Ovary (tissue), 3 donors: ENCODE results near the gene PCBP3.

Source experiments
- CTCF ChIP-seq, 3 donors: fragments of 450-650 bp in 2 of 3; fragments of 200-600 bp in 1 of 3; IDR thresholded peaks; one replicate each; pipeline versions ENCODE4 v1.5.1 to v1.8.0; 2016 to 2022; ENCODE audit warnings: antibody characterized with exemption in 3 of 3, mild to moderate bottlenecking in 1 of 3
- EP300 ChIP-seq: sonication (generic); formaldehyde crosslinking; IDR thresholded peaks from one replicate; pipeline ENCODE4 v1.6.1; 2017; ENCODE audit warnings: antibody characterized with exemption
- POLR2A ChIP-seq: fragments of 450-650 bp; IDR thresholded peaks from one replicate; pipeline ENCODE4 v1.6.1; 2017; ENCODE audit warnings: antibody characterized with exemption, mild to moderate bottlenecking, moderate library complexity
- donor health status: DM: no; HTN: no; CAD: no.

DNA sequence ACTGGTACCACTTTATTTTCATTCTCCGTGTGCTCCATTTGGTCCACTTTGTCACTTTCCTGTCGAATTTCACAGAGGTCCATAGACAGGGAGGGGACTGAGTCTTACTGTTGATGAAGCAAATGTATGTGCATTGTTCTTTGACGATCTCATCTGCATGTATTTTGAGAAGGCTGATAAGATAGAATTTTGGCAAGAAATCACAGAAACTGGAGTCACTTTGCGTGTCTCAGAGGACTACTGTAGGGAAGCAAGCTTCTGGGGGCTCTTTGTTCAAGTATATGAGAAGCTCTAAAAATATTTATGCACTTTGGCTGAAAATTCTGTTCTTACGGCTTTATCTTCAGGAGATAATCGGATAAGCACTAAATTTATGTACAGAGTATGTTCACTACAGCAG is 78.1 kb downstream of the PCBP3 start:
- no peak for TF ChIP-seq CTCF (IDR thresholded peaks at IDR 0.05)
- no peak for TF ChIP-seq POLR2A
- TF ChIP-seq EP300 = no peak
